Vagina (tissue), 2 donors: Measurements from ENCODE around the gene ZFYVE9. TPM values are rescaled to one million over a fixed set of nuclear protein-coding genes. Genes with fewer than 3 reads are reported as not detected.
"Not testable (repeated sequence)": the region's sequence is repeated elsewhere in the genome, so short reads cannot be mapped to it uniquely, and the experiment has no call there.

Experiments used
- DNase-seq, 2 donors: peaks; one replicate each; pipeline ENCODE4 v3.0.0-alpha.2; 2017; ENCODE audit errors: extremely low spot score in 2 of 2
- H3K27ac ChIP-seq: fragments of 200-600 bp; sonication (generic); one replicate; pipeline ENCODE4 v1.5.1; 2019
- H3K27me3 ChIP-seq: fragments of 200-600 bp; sonication (generic); one replicate; pipeline ENCODE4 v1.5.1; 2019
- H3K36me3 ChIP-seq, 2 donors: fragments of 200-600 bp; sonication (generic); one replicate each; pipeline ENCODE4 v1.5.1; 2017 to 2019
- H3K4me1 ChIP-seq: fragments of 200-600 bp; sonication (generic); one replicate; pipeline ENCODE4 v1.5.1; 2019
- H3K4me3 ChIP-seq, 2 donors: fragments of 200-600 bp; sonication (generic); 1 replicate in 1 of 2; 2 replicates in 1 of 2; pipeline ENCODE4 v1.5.1; 2016 to 2019
- H3K9me3 ChIP-seq: fragments of 200-600 bp; sonication (generic); one replicate; pipeline ENCODE4 v1.5.1; 2019
- POLR2A ChIP-seq, 2 donors: fragments of 450-650 bp; IDR thresholded peaks; one replicate each; pipeline ENCODE4 v1.6.1; 2017; ENCODE audit warnings: antibody characterized with exemption in 2 of 2, mild to moderate bottlenecking in 2 of 2, moderate library complexity in 2 of 2
- POLR2AphosphoS5 ChIP-seq, 2 donors: sonication (generic); formaldehyde crosslinking; IDR thresholded peaks; one replicate each; pipeline ENCODE4 v1.9.0; 2017; ENCODE audit warnings: antibody characterized with exemption in 2 of 2, mild to moderate bottlenecking in 2 of 2, low read depth in 1 of 2; ENCODE audit not compliant: insufficient read depth in 1 of 2
- intact Hi-C: fragments of 100-400 bp; cut with DNase I; formaldehyde crosslinking; loops from one replicate; pipeline ENCODE4 v1.15.1; 2023
- total RNA-seq: library from RNA; depleted of rRNA; stranded (reverse); fragments of >200 nt; gene quantifications from one replicate; pipeline ENCODE4 v1.2.3, GENCODE V29; 2016
- TF ChIP-seq, protein P1 (sequence below), 3 experiments: fragments of 450-650 bp in 2 of 3; fragments of 200-600 bp in 1 of 3; sonication (generic) in 1 of 3; IDR thresholded peaks; one replicate each; pipeline ENCODE4 v1.5.1; 2017 to 2019; ENCODE audit warnings: antibody characterized with exemption in 3 of 3, mild to moderate bottlenecking in 2 of 3, moderate library complexity in 2 of 3

ZFYVE9 gene
- total RNA-seq, 1 donor from 2014 or later = 30.2 TPM

DNA sequence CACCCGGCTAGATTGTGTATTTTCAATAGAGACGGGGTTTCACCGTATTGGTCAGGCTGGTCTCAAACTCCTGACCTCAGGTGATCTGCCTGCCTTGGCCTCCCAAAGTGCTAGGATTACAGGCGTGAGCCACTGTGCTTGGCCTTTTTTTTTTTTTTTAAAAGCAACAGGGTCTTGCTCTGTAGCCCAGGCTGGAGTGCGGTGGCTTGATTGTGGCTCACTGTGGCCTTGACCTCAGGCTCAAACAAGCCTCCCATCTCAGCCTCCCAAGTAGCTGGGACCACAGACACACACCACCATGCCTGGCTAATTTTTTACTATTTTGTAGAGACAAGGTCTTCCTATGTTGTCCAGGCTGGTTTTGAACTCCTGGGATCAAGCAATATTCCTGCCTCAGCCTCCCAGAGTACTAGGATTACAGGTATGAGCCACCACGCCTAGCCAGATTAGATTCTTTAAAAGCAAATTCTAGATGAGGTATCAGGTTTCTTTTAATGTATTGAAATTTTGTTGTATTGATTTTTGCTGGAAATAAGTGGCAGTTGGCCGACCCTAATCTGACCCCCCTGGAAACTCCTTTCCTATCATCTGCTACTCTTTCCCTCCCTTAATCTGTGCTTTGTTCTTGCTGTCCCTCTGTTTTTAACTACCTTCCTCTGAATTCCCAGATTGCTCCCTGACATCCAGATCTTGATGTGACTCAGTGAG, 26.6 kb downstream of the ZFYVE9 start:
- intact Hi-C loops = no loop called here
- Histone ChIP-seq H3K27me3 (no peaks in the 10 kb centered on the region), H3K4me3 (no peak overlapping the region), H3K36me3 (no peaks in the 10 kb centered on the region), H3K27ac (no peak overlapping the region), H3K4me1 (no peaks in the 10 kb centered on the region), H3K9me3 (no peaks in the 10 kb centered on the region)
- TF ChIP-seq POLR2A (IDR thresholded peaks at IDR 0.05) = no peak
- TF ChIP-seq, protein P1, sequence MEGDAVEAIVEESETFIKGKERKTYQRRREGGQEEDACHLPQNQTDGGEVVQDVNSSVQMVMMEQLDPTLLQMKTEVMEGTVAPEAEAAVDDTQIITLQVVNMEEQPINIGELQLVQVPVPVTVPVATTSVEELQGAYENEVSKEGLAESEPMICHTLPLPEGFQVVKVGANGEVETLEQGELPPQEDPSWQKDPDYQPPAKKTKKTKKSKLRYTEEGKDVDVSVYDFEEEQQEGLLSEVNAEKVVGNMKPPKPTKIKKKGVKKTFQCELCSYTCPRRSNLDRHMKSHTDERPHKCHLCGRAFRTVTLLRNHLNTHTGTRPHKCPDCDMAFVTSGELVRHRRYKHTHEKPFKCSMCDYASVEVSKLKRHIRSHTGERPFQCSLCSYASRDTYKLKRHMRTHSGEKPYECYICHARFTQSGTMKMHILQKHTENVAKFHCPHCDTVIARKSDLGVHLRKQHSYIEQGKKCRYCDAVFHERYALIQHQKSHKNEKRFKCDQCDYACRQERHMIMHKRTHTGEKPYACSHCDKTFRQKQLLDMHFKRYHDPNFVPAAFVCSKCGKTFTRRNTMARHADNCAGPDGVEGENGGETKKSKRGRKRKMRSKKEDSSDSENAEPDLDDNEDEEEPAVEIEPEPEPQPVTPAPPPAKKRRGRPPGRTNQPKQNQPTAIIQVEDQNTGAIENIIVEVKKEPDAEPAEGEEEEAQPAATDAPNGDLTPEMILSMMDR (IDR thresholded peaks at IDR 0.05) = no peak
- TF ChIP-seq POLR2AphosphoS5 (IDR thresholded peaks at IDR 0.05; ENCODE audit: insufficient read depth in 1 of 2, low read depth in 1 of 2) = no peak
- no peak for DNase-seq

DNA sequence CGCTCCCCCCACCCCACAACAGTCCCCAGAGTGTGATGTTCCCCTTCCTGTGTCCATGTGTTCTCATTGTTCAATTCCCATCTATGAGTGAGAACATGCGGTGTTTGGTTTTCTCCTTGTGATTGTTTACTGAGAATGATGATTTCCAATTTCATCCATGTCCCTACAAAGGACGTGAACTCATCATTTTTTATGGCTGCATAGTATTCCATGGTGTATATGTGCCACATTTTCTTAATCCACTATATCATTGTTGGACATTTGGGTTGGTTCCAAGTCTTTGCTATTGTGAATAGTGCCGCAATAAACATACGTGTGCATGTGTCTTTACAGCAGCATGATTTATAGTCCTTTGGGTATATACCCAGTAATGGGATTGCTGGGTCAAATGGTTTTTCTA, 29.3 kb downstream of the ZFYVE9 start:
- intact Hi-C loops, H3K4me1 ChIP-seq, H3K27ac ChIP-seq, DNase-seq, H3K36me3 ChIP-seq, H3K9me3 ChIP-seq, H3K4me3 ChIP-seq, H3K27me3 ChIP-seq: not testable (repeated sequence)

DNA sequence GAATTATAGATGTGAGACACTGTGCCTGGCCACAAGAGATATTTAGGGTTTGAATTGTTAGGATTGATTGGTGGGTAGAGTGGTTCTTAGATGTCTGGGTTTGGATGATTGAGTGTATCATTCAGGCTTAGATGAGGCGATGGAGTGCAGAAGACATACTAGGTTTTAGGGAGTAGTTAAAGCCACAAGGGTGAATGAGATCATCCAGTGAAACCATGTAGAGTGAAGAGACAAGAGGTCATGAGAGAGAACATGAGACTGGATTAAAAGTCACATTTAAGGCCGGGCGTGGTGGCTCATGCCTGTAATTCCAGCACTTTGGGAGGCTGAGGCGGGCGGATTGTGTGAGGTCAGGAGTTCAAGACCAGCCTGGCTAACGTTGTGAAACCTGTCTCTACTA, 37.2 kb downstream of the ZFYVE9 start:
- H3K4me1 ChIP-seq = no peaks in the 10 kb centered on the region
- no peak overlapping the region for H3K27ac ChIP-seq
- no peaks in the 10 kb centered on the region for H3K27me3 ChIP-seq
- H3K4me3 ChIP-seq = no peak overlapping the region
- no peak for DNase-seq
- H3K36me3 ChIP-seq = no peaks in the 10 kb centered on the region
- intact Hi-C loops = no loop called here
- TF ChIP-seq, protein P1 (IDR thresholded peaks at IDR 0.05) = no peak
- TF ChIP-seq POLR2AphosphoS5 (IDR thresholded peaks at IDR 0.05; ENCODE audit: insufficient read depth in 1 of 2, low read depth in 1 of 2) = no peak
- TF ChIP-seq POLR2A (IDR thresholded peaks at IDR 0.05) = no peak
- H3K9me3 ChIP-seq = no peaks in the 10 kb centered on the region

DNA sequence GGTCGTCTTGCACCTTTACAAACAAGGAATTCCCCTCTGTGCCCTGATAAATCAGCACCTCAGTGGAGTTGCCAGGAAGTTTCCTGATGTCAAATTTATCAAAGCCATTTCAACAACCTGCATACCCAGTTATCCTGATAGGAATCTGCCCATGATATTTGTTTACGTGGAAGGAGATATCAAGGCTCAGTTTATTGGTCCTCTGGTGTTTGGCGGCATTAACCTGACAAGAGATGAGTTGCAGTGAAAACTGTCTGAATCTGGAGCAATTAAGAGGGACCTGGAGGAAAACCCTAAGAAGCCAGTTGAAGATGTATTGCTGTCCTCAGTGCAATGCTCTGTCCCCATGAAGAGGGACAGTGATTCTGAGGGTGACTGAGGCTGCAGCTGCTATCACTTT, 38.3 kb downstream of the ZFYVE9 start:
- no peaks in the 10 kb centered on the region for H3K36me3 ChIP-seq
- TF ChIP-seq POLR2A (IDR thresholded peaks at IDR 0.05) (no peak), POLR2AphosphoS5 (IDR thresholded peaks at IDR 0.05; ENCODE audit: insufficient read depth in 1 of 2, low read depth in 1 of 2) (no peak)
- TF ChIP-seq, protein P1 (IDR thresholded peaks at IDR 0.05) = no peak
- no peaks in the 10 kb centered on the region for H3K27me3 ChIP-seq
- DNase-seq = no peak
- intact Hi-C loops = no loop called here
- H3K27ac ChIP-seq = no peak overlapping the region
- no peak overlapping the region for H3K4me3 ChIP-seq
- H3K9me3 ChIP-seq = no peaks in the 10 kb centered on the region
- H3K4me1 ChIP-seq = no peaks in the 10 kb centered on the region

DNA sequence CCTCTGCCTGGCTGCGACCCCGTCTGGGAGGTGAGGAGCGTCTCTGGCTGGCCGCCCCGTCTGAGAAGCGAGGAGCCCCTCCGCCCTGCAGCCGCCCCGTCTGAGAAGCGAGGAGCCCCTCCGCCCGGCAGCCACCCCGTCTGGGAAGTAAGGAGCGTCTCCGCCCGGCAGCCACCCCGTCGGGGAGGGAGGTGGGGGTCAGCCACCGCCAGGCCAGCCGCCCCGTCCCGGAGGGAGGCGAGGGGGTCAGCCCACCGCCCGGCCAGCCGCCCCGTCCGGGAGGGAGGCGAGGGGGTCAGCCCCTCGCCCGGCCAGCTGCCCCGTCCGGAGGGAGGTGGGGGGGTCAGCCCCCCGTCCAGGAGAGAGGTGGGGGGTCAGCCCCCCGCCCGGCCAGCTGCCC, 39.9 kb downstream of the ZFYVE9 start:
- H3K27me3 ChIP-seq, H3K4me1 ChIP-seq, DNase-seq, H3K4me3 ChIP-seq, H3K9me3 ChIP-seq, H3K27ac ChIP-seq, H3K36me3 ChIP-seq, intact Hi-C loops: not testable (repeated sequence)

DNA sequence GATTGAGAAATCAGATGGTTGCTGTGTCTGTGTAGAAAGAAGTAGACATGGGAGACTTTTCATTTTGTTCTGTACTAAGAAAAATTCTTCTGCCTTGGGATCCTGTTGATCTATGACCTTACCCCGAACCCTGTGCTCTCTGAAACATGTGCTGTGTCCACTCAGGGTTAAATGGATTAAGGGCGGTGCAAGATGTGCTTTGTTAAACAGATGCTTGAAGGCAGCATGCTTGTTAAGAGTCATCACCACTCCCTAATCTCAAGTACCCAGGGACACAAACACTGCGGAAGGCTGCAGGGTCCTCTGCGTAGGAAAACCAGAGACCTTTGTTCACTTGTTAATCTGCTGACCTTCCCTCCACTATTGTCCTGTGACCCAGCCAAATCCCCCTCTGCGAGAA, 40.4 kb downstream of the ZFYVE9 start:
- H3K9me3 ChIP-seq, intact Hi-C loops, H3K4me3 ChIP-seq, H3K27me3 ChIP-seq, DNase-seq, H3K36me3 ChIP-seq, H3K4me1 ChIP-seq, H3K27ac ChIP-seq: not testable (repeated sequence)
